KOPT-K1 (cell line): ENCODE measurements around the gene TCF12.

Source experiments
- H3K27ac ChIP-seq: fragments of 200-600 bp; sonication (generic); 2 replicates; pipeline ENCODE4 v1.5.1; 2016; ENCODE audit warnings: antibody characterized with exemption, mild to moderate bottlenecking, low read depth, low read length; ENCODE audit not compliant: poor library complexity, severe bottlenecking
- H3K36me3 ChIP-seq: fragments of 200-600 bp; sonication (generic); 2 replicates; pipeline ENCODE4 v1.5.1; 2017; ENCODE audit warnings: antibody characterized with exemption, mild to moderate bottlenecking, low read length, moderate library complexity; ENCODE audit not compliant: insufficient read depth
- H3K9me3 ChIP-seq: fragments of 200-600 bp; sonication (generic); 2 replicates; pipeline ENCODE4 v1.5.1; 2017; ENCODE audit warnings: antibody characterized with exemption, low read length, mild to moderate bottlenecking; ENCODE audit not compliant: insufficient read depth, poor library complexity, severe bottlenecking

The TCF12 gene

GRCh38 chr15:57215881-57216280 is 297.4 kb downstream of the TCF12 start:
- Histone ChIP-seq H3K36me3 (no peaks in the 10 kb centered on the region), H3K9me3 (no peaks in the 10 kb centered on the region), H3K27ac (no peak overlapping the region)

GRCh38 chr15:57216288-57216687 is 297.8 kb downstream of the TCF12 start:
- Histone ChIP-seq H3K36me3 (no peaks in the 10 kb centered on the region), H3K9me3 (no peaks in the 10 kb centered on the region), H3K27ac (no peak overlapping the region)

GRCh38 chr15:57217778-57218598 is 299.5 kb downstream of the TCF12 start:
- Histone ChIP-seq H3K27ac (no peak overlapping the region), H3K36me3 (no peaks in the 10 kb centered on the region), H3K9me3 (no peaks in the 10 kb centered on the region)

GRCh38 chr15:57218826-57219576 is 300.6 kb downstream of the TCF12 start:
- Histone ChIP-seq H3K27ac (no peak overlapping the region), H3K36me3 (no peaks in the 10 kb centered on the region), H3K9me3 (no peaks in the 10 kb centered on the region)

DNA sequence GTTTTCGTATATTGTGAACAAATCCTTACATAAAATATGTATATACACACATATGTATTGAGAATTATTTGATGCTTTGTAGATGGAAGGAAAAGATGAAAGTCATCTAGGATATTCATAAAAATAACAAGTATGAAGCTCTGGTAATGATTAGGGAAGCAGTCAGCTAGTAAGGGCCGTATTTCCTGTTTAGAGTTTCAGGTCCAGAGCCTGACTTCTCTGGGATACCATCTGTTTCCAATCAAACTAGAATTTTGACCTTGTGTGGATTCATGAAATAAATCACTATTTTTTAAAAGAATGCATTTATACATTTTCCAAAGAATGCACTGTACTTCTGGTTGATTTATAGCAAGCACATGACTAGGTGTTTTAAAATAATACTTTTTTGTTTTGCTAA is 301.8 kb downstream of the TCF12 start:
- Histone ChIP-seq H3K27ac (no peak overlapping the region), H3K9me3 (no peaks in the 10 kb centered on the region), H3K36me3 (no peaks in the 10 kb centered on the region)

GRCh38 chr15:57221134-57221533 is 302.7 kb downstream of the TCF12 start:
- H3K36me3 ChIP-seq, result no peaks in the 10 kb centered on the region
- H3K27ac ChIP-seq, result no peak overlapping the region

DNA sequence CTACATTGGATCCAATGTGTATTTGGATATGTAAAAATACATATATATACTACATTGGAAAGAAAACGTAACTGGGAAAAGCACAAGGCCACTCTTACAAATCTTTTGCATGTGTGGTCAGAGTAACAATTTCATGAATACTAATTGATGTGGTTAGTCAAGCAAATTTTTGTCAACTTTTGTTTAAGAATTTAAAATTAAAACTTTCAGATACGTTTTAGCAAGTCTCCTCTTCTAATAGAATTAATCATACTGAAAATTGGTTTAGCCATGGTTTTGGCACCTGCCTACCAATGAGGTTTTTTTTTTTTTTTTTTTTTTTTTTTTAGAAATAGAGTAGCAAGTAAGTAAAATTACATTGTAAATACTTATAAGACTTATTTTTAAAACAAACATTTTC is 304.9 kb downstream of the TCF12 start:
- Histone ChIP-seq H3K9me3 (no peaks in the 10 kb centered on the region), H3K27ac (no peak overlapping the region)

More at GRCh38 chr15:57221134-57221533, 302.7 kb downstream of the TCF12 start:
- H3K9me3 ChIP-seq, result no peaks in the 10 kb centered on the region

DNA sequence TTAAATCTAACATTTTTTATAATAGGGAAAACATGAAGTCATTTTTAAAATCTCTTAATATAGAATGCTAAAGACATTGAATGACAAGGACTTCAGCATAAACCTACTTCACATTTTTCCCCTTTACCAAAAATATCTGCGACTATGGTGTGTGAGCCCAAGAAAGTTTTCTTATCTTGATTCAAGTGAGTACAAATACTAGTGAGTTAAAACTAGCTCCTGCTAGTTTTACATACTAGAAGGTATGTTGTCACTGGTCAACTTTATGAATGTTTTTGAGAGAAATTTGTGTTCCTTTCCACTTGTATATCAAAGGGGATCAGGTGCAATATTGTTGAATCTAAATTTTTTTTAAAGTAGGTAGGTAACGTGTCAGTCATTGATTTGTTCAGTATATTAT is 305.4 kb downstream of the TCF12 start:
- Histone ChIP-seq H3K9me3 (no peaks in the 10 kb centered on the region), H3K36me3 (no peaks in the 10 kb centered on the region), H3K27ac (no peak overlapping the region)

More for the DNA sequence above, 304.9 kb downstream of the TCF12 start:
- H3K36me3 ChIP-seq, result no peaks in the 10 kb centered on the region

- H3K27ac ChIP-seq, result no peak overlapping the region
- no peaks in the 10 kb centered on the region for H3K9me3 ChIP-seq
- no peaks in the 10 kb centered on the region for H3K36me3 ChIP-seq
Observed at GRCh38 chr15:57224664-57225063, 306.2 kb downstream of the TCF12 start.

GRCh38 chr15:57227166-57227565 is 308.7 kb downstream of the TCF12 start:
- Histone ChIP-seq H3K36me3 (peaks cover 5% of the 10 kb centered on the region), H3K27ac (no peak overlapping the region), H3K9me3 (no peaks in the 10 kb centered on the region)

- Histone ChIP-seq H3K36me3 (peaks cover 11% of the 10 kb centered on the region), H3K9me3 (no peaks in the 10 kb centered on the region), H3K27ac (no peak overlapping the region)
Observed at GRCh38 chr15:57227899-57228298, 309.5 kb downstream of the TCF12 start.

DNA sequence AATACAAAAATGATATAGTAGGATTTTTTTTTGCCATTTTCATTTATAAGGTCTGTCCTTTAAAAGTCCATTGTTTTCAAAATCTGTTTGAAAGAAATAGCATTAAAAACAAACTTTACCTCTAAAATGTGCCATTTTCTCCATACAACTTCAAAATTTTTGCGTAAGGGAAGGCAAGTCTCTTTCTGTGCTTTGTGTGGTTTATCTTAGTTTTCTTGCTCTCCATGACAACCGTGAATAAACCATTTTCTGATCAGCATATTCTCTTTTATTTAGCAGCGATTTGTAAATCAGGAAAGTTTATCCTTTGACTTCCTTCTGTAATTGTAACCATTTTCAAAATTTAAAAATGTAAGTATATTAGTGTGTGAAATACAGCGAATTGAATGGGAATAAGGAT is 310.0 kb downstream of the TCF12 start:
- no peak overlapping the region for H3K27ac ChIP-seq
- H3K9me3 ChIP-seq, result no peaks in the 10 kb centered on the region

DNA sequence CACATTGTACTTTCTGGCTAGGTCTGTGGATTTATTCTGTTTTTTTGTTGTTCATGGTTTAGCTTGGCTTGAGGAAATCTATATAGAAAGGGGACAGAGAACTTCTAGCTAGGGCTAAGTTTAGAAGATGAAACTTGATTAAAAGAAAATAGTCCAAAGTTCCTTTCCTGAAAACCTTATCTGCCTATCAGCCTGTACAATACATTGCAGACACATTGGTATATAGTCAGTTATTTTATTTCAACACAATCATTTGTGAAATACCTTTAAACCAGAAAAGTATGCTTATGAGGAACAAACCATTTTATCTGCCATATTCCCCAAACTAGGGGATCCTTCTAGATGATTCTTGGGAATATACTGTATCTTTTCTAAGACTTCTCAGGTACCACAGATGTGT is 310.6 kb downstream of the TCF12 start:
- H3K36me3 ChIP-seq, result peaks cover 22% of the 10 kb centered on the region
- H3K27ac ChIP-seq, result no peak overlapping the region
- H3K9me3 ChIP-seq, result no peaks in the 10 kb centered on the region

More for the DNA sequence above, 310.0 kb downstream of the TCF12 start:
- H3K36me3 ChIP-seq, result peaks cover 16% of the 10 kb centered on the region

- no peak overlapping the region for H3K27ac ChIP-seq
- H3K9me3 ChIP-seq, result no peaks in the 10 kb centered on the region
- peaks cover 47% of the 10 kb centered on the region for H3K36me3 ChIP-seq
Observed at GRCh38 chr15:57231559-57231958, 313.1 kb downstream of the TCF12 start.

DNA sequence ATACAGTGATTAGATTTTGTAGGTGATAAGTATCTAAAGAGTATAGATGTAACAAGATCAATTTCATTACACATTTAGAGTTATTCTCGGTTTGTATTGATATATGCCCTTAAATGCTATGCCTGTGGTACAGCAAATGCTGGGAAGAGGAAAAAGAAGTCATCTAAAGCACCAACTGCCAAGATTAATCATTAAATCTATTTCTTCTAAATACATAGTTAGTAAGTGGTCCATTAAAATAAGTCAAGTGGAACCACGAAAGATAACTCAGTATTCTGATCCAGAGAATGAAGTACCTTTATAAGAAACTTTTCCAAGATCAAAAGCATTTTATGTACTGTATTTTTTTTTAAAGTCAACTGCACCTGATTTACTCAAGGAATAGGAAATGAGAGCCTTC is 315.7 kb downstream of the TCF12 start:
- no peaks in the 10 kb centered on the region for H3K9me3 ChIP-seq
- peaks cover 66% of the 10 kb centered on the region for H3K36me3 ChIP-seq
- no peak overlapping the region for H3K27ac ChIP-seq
